ENCODE measurements around the gene ILK.

DNA sequence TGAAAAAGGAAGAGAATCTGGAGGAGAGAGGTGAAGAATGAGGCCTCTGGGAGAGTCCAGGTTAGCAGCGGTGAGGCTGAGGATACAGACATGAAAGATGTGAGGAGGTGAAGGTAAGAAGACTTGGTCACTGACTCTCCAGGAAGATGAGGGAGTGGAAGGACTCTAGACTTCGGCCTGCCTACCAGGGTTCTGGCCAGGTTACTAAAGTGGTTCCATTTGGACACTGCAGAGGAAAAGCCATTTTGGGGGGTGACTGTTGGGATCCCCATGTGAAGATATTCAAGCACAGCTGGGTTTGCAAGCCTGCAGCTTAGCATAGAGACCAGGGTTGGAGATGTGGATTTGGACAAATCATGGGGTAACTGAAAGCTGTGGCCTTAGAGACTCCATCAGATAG, 44.3 kb downstream of the ILK start:
- no peak for TF ChIP-seq POLR2A (IDR thresholded peaks at IDR 0.05; ENCODE audit: low read depth)
- TF ChIP-seq, protein P1, sequence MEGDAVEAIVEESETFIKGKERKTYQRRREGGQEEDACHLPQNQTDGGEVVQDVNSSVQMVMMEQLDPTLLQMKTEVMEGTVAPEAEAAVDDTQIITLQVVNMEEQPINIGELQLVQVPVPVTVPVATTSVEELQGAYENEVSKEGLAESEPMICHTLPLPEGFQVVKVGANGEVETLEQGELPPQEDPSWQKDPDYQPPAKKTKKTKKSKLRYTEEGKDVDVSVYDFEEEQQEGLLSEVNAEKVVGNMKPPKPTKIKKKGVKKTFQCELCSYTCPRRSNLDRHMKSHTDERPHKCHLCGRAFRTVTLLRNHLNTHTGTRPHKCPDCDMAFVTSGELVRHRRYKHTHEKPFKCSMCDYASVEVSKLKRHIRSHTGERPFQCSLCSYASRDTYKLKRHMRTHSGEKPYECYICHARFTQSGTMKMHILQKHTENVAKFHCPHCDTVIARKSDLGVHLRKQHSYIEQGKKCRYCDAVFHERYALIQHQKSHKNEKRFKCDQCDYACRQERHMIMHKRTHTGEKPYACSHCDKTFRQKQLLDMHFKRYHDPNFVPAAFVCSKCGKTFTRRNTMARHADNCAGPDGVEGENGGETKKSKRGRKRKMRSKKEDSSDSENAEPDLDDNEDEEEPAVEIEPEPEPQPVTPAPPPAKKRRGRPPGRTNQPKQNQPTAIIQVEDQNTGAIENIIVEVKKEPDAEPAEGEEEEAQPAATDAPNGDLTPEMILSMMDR (IDR thresholded peaks at IDR 0.05): no peak

Data from esophagus muscularis mucosa (tissue), 3 donors.